Spleen (tissue), 11 donors: ENCODE results near the gene CEP164. TPM values are rescaled to one million over a fixed set of nuclear protein-coding genes. Genes with fewer than 3 reads are reported as not detected.

Experiments used
- DNase-seq: peaks from one replicate; pipeline ENCODE4 v3.0.0-alpha.2; 2020
- H3K27ac ChIP-seq, 8 donors: fragments of 200-600 bp; sonication (generic) in 7 of 8; 1 replicate in 4 of 8; 2 replicates in 4 of 8; pipeline versions ENCODE4 v1.5.0 to v1.8.0; 2016 to 2021; ENCODE audit warnings: inconsistent platforms in 4 of 8, mild to moderate bottlenecking in 4 of 8, moderate library complexity in 1 of 8
- H3K27me3 ChIP-seq, 7 donors: fragments of 200-600 bp; sonication (generic) in 6 of 7; replicated peaks in 1 of 7; 1 replicate in 4 of 7; 2 replicates in 3 of 7; pipeline versions ENCODE4 v1.5.0 to v1.8.0; 2016 to 2021; ENCODE audit warnings: inconsistent platforms in 3 of 7, mild to moderate bottlenecking in 1 of 7
- H3K36me3 ChIP-seq, 6 donors: fragments of 200-600 bp; sonication (generic) in 5 of 6; 1 replicate in 4 of 6; 2 replicates in 2 of 6; pipeline versions ENCODE4 v1.5.0 to v1.8.0; 2016 to 2021; ENCODE audit warnings: inconsistent platforms in 2 of 6
- H3K4me1 ChIP-seq, 6 donors: fragments of 200-600 bp; sonication (generic) in 5 of 6; 1 replicate in 3 of 6; 2 replicates in 3 of 6; pipeline versions ENCODE4 v1.5.0 to v1.8.0; 2016 to 2021; ENCODE audit warnings: inconsistent platforms in 3 of 6
- H3K4me3 ChIP-seq, 8 donors: fragments of 200-600 bp; sonication (generic) in 7 of 8; 1 replicate in 4 of 8; 2 replicates in 4 of 8; pipeline versions ENCODE4 v1.5.0 to v1.8.0; 2016 to 2021; ENCODE audit warnings: inconsistent platforms in 4 of 8, mild to moderate bottlenecking in 4 of 8, moderate library complexity in 2 of 8
- H3K9me3 ChIP-seq, 8 donors: fragments of 200-600 bp; sonication (generic) in 7 of 8; 1 replicate in 4 of 8; 2 replicates in 4 of 8; pipeline versions ENCODE4 v1.5.0 to v1.8.0; 2016 to 2021; ENCODE audit warnings: inconsistent platforms in 4 of 8
- CTCF ChIP-seq, 11 experiments: fragments of 200-600 bp in 7 of 11; fragments of 450-650 bp in 4 of 11; sonication (generic) in 4 of 11; IDR thresholded peaks in 8 of 11; conservative IDR thresholded peaks in 3 of 11; 1 replicate in 7 of 11; 2 replicates in 4 of 11; pipeline versions ENCODE4 v1.4.0 to v1.8.0; 2016 to 2021; ENCODE audit warnings: antibody characterized with exemption in 11 of 11, inconsistent platforms in 4 of 11, mild to moderate bottlenecking in 1 of 11
- POLR2A ChIP-seq, 3 donors: fragments of 450-650 bp; IDR thresholded peaks; one replicate each; pipeline ENCODE4 v1.5.1; 2017; ENCODE audit warnings: antibody characterized with exemption in 3 of 3, mild to moderate bottlenecking in 1 of 3
- POLR2AphosphoS5 ChIP-seq, 3 donors: sonication (generic); formaldehyde crosslinking; IDR thresholded peaks; one replicate each; pipeline ENCODE4 v1.5.1; 2017; ENCODE audit warnings: antibody characterized with exemption in 3 of 3
- WGBS, 5 donors: extraction: QIAGEN DNeasy Blood & Tissue Kit in 3 of 5; methylation state at CpG; one replicate each; pipeline versions ENCODE4 v1.1.5 to v1.1.7; 2013 to 2018; 5-methylcytosine and 5-hydroxymethylcytosine counted together
- intact Hi-C: fragments of 100-400 bp; cut with DNase I; formaldehyde crosslinking; loops from one replicate; pipeline ENCODE4 v1.15.0; 2023; ENCODE audit warnings: low total_unique reads
- polyA plus RNA-seq, 3 donors: library from polyadenylated mRNA; stranded (reverse); fragments of 200-250 nt; gene quantifications; one replicate each; pipeline ENCODE4 v1.2.1, GENCODE V29; 2013
- total RNA-seq, 7 donors: library from RNA; depleted of rRNA in 3 of 7; stranded (reverse); fragments of >200 nt in 3 of 7; fragmentation: NEBNext Ultra II Directional in 4 of 7; extraction: Animal tissue kit (Norgen Biotek cat#: 25700) in 4 of 7; gene quantifications; one replicate each; pipeline versions ENCODE4 v1.1.0 to v1.2.1, GENCODE V29; 2016 to 2021
- donor health status: healthy with polysubstance abuse.
- donor health status: DM: no; HTN: no; CAD: no; lungs with moderate emphysema.
- donor health status: DM: no; HTN: no; CAD: no.
- donor health status: Bipolar disorder and iron deficiency.
- donor health status: healthy.
- donor health status: DM: no; HTN: no; CAD: no.
- donor health status: DM: yes; HTN: yes; CAD: no.

CEP164 gene
- total and polyA plus RNA-seq, 10 donors = 6.6 to 48.3 (median 27.5) TPM

- peaks cover 0 to 21% (median 0%) of the 10 kb centered on the region in 7 donors for H3K27me3 ChIP-seq
- no peak overlapping the region for H3K27ac ChIP-seq
- no peak overlapping the region for H3K4me3 ChIP-seq
- WGBS, 5 donors = 6 to 36% (median 24%) methylated on average over 6 of the region's 6 CpGs
- peak; percentile 12 for DNase-seq
- no peaks in the 10 kb centered on the region for H3K9me3 ChIP-seq
- intact Hi-C loops = no loop called here
- peaks cover 0 to 17% (median 0%) of the 10 kb centered on the region in 6 donors for H3K36me3 ChIP-seq
- no peak for TF ChIP-seq POLR2AphosphoS5 (IDR thresholded peaks at IDR 0.05)
- TF ChIP-seq CTCF (IDR thresholded peaks at IDR 0.05 in 8 of 11, conservative IDR thresholded peaks at IDR 0.05 in 3 of 11) = no peak
- no peak for TF ChIP-seq POLR2A (IDR thresholded peaks at IDR 0.05)
- H3K4me1 ChIP-seq = no peaks in the 10 kb centered on the region
These were observed 107.7 kb downstream of the CEP164 start for GRCh38 chr11:117435326-117435725.

GRCh38 chr11:117437041-117437790 is 109.6 kb downstream of the CEP164 start:
- Histone ChIP-seq H3K27me3 (peaks cover 0 to 21% (median 0%) of the 10 kb centered on the region in 7 donors), H3K4me1 (no peaks in the 10 kb centered on the region), H3K36me3 (peaks cover 0 to 7% (median 0%) of the 10 kb centered on the region in 6 donors), H3K4me3 (no peak overlapping the region), H3K27ac (no peak overlapping the region), H3K9me3 (no peaks in the 10 kb centered on the region)
- WGBS, 5 donors = 85 to 92% (median 89%) methylated on average over 21 to 23 of the region's 23 CpGs
- peak; percentile 51 for DNase-seq
- intact Hi-C loops = no loop called here
- TF ChIP-seq POLR2A (IDR thresholded peaks at IDR 0.05) = no peak
- no peak for TF ChIP-seq POLR2AphosphoS5 (IDR thresholded peaks at IDR 0.05)
- no peak for TF ChIP-seq CTCF (IDR thresholded peaks at IDR 0.05 in 8 of 11, conservative IDR thresholded peaks at IDR 0.05 in 3 of 11)

- intact Hi-C loops = no loop called here
- peak; percentile 65 for DNase-seq
- Histone ChIP-seq H3K36me3 (peaks cover 0 to 7% (median 0%) of the 10 kb centered on the region in 6 donors), H3K4me1 (no peaks in the 10 kb centered on the region), H3K4me3 (no peak overlapping the region), H3K27me3 (peaks cover 0 to 25% (median 0%) of the 10 kb centered on the region in 7 donors), H3K27ac (no peak overlapping the region), H3K9me3 (no peaks in the 10 kb centered on the region)
- WGBS, 5 donors = 88 to 94% (median 91%) methylated on average over 13 to 14 of the region's 14 CpGs
- TF ChIP-seq POLR2AphosphoS5 (IDR thresholded peaks at IDR 0.05) = no peak
These were observed 110.1 kb downstream of the CEP164 start for GRCh38 chr11:117437791-117438130.

GRCh38 chr11:117438371-117439000 is 110.8 kb downstream of the CEP164 start:
- H3K27ac ChIP-seq = no peak overlapping the region
- intact Hi-C loops = no loop called here
- peak; percentile 47 for DNase-seq

More at GRCh38 chr11:117438371-117439000, 110.8 kb downstream of the CEP164 start:
- 67 to 87% (median 81%) methylated on average over 12 to 17 of the region's 17 CpGs for WGBS, 5 donors
- peaks cover 0 to 7% (median 0%) of the 10 kb centered on the region in 6 donors for H3K36me3 ChIP-seq
- no peaks in the 10 kb centered on the region for H3K9me3 ChIP-seq
- H3K4me3 ChIP-seq = no peak overlapping the region
- no peak for TF ChIP-seq POLR2AphosphoS5 (IDR thresholded peaks at IDR 0.05)
- no peak for TF ChIP-seq CTCF (IDR thresholded peaks at IDR 0.05 in 8 of 11, conservative IDR thresholded peaks at IDR 0.05 in 3 of 11)
- no peak for TF ChIP-seq POLR2A (IDR thresholded peaks at IDR 0.05)
- peaks cover 0 to 32% (median 0%) of the 10 kb centered on the region in 7 donors for H3K27me3 ChIP-seq
- no peaks in the 10 kb centered on the region for H3K4me1 ChIP-seq
